CD4-positive, alpha-beta T cell treated with Interleukin-4 for 4 hours (primary cell): ENCODE results near the gene TSPAN10.
A peak's percentile ranks its signal among the peaks of the same experiment; 100 is the strongest.

Experiments
- DNase-seq: peaks from one replicate; pipeline ENCODE4 v3.0.0-alpha.2; 2020

TSPAN10 gene

GRCh38 chr17:81665205-81666091, 28.5 kb downstream of the TSPAN10 start:
- peak; percentile 20 for DNase-seq

DNA sequence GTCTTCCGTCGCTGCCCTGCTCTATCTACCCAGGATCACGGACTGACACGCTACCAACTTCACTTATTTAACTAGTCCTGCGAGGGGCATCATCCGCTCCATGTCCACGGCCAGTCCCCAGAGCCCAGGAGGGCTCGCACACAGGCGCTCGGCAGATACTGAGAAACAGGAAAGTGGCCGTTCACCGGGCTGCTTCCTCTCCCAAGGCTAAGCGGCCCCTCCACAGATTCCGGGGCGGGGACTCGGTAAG, 29.0 kb downstream of the TSPAN10 start:
- DNase-seq = no peak

DNA sequence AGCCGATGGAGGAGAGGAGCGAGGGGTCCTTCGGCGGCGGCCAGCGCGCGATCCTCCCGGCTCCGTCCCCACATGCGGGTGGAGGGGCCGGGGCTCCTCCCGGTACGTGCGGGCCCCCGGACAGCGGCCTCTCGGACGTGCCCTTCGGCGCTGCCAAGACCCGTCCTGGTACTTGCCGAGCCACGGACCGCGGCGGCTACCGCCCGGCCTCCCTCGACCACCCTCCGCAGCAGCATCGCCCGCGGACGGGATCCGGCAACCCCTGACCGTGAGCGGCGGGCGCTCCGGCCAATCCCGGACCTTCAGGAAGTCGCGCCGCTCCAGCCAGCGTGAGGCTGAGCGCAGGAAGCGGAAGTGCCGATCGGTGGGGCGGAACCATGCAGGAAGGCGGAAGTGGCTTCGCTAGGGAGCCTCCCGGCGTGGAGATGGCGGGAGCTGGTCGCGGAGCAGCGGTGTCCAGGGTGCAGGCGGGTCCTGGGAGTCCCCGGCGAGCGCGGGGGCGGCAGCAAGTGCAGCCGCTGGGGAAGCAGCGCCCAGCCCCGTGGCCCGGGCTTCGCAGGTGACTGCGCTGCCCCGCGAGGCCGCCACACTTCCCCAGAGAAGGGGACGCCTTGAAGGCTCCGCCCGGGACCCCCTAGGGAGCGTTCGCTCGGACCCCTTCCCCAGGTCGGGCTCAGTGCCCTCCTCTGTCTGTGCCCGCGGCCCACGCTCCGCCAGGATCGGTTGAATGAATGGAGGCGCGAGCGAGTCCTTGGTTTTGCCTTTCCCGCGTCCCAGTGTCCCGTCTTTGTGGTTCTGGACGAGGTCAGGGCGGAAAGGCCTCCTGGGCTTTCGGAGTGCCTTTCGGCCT, 29.6 kb downstream of the TSPAN10 start, which contains the start of the genes CCDC137 and OXLD1:
TSS of gene CCDC137 (plus strand) at position 396 of the 850 bp plus-strand sequence. CDS start at position 426, 30 bp downstream.
TSS of gene OXLD1 (minus strand) at position 264 of the 850 bp plus-strand sequence. CDS start at position 236, 28 bp downstream.
- DNase-seq = peak; percentile 90

GRCh38 chr17:81667754-81668153, 30.8 kb downstream of the TSPAN10 start:
- DNase-seq = no peak

DNA sequence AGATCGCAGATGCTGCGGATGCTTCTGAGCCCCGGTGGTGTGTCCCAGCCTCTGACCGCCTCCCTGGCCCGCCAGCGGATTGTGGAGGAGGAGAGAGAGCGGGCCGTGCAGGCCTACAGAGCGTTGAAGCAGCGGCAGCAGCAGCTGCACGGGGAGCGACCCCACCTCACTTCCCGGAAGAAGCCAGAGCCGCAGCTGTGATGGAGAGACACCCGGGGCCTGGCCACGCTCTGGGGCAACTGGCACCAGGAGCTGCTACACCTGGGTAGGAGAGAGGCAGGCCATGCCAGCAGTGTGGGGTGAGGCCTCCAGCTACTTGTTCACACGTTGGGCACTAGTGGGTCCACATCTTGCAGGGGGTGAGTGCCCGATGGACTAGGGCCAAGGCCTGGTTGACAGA, 35.5 kb downstream of the TSPAN10 start:
- no peak for DNase-seq

GRCh38 chr17:81672954-81673353, 36.0 kb downstream of the TSPAN10 start:
- DNase-seq = no peak

DNA sequence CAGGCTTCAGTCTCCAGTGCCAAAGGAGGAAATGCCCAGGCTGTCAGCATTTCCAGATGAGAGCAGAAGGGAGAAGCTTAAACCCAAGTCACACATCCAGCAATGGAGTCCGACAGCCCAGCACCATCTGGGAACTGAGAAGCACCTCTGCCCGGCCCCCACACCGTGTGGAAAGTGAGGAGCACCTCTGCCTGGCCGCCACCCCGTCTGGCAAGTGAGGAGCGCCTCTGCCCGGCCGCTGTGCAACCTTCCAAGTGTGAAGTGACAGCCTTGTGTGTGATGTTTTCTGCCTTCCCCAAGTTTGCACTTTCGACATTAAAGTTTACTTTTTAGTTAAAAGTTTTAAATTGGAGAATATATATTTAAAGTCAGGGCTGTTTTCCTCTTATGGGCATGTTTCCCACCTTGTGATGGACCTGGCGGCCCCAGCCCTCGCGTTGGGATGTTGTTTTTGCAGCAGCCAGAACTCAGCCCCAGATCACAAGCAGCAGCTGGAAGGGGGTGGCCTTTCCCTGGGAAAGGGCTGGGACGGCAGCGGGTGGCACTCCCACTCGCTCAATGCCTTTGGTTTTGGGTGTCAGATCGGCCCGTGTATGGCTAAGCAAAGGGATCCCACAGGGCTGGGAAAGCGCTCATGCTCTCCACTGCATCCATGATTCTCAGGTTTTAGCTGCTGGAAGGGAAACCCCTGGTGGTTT, 36.7 kb downstream of the TSPAN10 start:
- no peak for DNase-seq

DNA sequence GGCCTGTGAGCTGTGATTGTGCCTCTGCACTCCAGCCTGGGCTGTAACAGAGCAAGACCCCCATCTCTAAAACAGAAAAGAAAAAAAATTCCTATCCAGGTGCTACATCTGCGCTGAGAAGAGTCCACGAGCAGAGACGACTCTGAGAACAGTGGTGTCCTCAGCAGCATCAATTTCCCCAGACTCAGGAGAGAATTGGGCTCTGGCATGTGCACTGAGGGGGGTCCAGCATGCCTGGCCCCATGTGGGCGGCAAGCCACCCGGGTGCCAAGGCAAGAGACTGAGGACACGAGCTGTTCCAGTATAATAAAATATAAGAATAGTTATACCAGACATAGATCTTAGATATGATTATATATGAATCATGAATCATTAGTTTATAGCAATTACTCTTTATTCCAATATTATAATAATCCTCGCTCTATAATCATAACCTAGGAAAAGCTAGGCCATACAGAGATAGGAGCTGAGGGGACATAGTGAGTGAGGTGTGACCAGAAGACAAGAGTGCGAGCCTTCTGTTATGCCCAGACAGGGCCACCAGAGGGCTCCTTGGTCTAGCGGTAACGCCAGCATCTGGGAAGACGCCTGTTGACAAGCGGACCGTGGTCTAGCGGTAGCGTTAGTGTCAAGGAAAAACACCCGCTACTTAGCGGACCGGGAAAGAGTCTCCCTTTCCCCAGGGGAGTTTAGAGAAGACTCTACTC, 38.7 kb downstream of the TSPAN10 start:
- DNase-seq = peak; percentile 35

GRCh38 chr17:81676906-81677305, 39.9 kb downstream of the TSPAN10 start:
- DNase-seq = no peak

DNA sequence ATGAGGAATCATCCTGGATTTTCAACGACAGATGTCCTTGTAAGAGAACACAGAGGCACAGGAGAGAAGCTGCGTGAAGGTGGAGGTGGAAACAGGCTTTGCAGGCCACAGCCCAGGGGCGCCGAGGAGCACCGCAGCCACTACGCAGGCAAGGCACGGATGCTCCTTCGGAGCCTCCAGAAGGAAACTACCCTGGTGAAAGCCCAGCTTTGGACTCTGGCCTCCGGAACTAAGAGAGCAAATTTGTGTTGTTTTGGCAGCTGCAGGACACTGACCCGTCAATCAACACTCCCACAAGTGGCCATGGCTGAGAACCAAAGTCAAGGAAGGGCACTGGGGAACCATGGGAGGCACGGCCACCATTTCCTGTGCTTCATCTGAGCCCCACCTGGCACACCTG, 43.2 kb downstream of the TSPAN10 start:
- DNase-seq = no peak

- no peak for DNase-seq
Observed at GRCh38 chr17:81681672-81682071, 44.7 kb downstream of the TSPAN10 start.

- DNase-seq = no peak
Observed at GRCh38 chr17:81682565-81683207, 45.7 kb downstream of the TSPAN10 start.

- DNase-seq = no peak
Observed at GRCh38 chr17:81683208-81683583, 46.2 kb downstream of the TSPAN10 start.

GRCh38 chr17:81683584-81684441, 46.8 kb downstream of the TSPAN10 start, which contains the start of the genes ARL16 and HGS:
TSS of gene ARL16 (minus strand) at chr17:81683797. CDS start at chr17:81683753, 44 bp downstream.
TSS of gene HGS (plus strand) at chr17:81684011. CDS start at chr17:81684067, 56 bp downstream.
- peak; percentile 98 for DNase-seq

- peak; percentile 29 for DNase-seq
Observed at GRCh38 chr17:81684442-81684911, 47.5 kb downstream of the TSPAN10 start.

DNA sequence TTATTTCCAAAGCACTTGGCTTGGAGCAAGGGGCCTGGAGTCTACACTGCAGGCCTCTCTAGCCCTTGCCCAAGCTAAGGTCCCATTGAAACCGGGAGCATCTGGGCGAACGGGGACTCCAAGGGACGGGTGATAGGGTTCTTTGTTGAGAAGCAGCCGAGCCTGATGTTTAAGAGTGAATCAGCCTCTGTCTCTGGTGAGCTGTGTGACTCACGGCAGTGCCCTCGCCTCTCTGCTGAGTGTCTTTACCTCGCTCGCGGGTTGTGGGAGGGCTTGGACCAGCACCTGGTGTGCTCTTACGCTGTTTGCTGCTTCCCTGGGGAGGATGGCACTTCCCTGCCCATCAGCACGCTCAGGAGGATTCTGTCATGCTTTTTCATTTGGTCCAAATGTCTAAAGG, 48.1 kb downstream of the TSPAN10 start:
- DNase-seq = peak; percentile 28

- no peak for DNase-seq
Observed at GRCh38 chr17:81686614-81687013, 49.6 kb downstream of the TSPAN10 start.

- DNase-seq = no peak
Observed at GRCh38 chr17:81687770-81688541, 51.0 kb downstream of the TSPAN10 start.

DNA sequence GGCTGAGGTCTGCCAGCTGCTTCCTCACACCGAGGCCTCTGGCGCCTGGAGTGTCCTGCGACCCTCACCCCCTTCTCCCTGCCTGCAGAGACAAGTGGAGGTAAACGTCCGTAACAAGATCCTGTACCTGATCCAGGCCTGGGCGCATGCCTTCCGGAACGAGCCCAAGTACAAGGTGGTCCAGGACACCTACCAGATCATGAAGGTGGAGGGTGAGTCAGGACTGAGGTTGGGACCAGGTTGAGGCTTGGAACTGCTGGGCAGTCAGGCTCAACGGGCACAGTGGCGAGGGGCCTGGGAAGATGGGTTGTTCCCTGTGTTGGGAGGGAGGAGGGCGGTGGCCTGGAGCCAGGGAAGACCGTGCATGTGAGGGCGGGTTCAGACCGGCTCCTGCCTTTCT, 51.6 kb downstream of the TSPAN10 start:
- no peak for DNase-seq

DNA sequence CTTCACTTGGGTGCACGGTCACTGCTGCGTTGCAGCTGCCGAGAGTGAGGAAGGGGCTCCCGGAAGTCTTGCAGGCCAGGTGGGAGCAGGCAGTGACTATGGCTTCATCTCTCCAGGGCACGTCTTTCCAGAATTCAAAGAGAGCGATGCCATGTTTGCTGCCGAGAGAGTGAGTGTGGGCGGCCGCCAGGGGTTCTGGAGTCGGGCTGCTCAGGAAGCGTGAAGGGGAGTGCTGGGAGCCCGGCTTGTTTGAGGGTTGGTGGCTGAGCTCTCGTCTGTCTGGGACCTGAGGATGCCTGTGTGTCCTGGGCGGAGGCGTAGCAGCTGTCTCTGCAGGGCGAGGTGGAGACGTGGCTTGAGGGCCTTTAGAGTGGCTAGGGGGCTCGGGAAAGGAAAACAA, 53.1 kb downstream of the TSPAN10 start:
- no peak for DNase-seq
